GOT3 (cell line): ENCODE measurements around the gene SLC40A1.
"Not testable (repeated sequence)": the region's sequence is repeated elsewhere in the genome, so short reads cannot be mapped to it uniquely, and the experiment has no call there.

Source experiments
- DNase-seq: peaks from one replicate; lab custom pipeline; 2025; ENCODE audit warnings: mixed read lengths; lab: John Stamatoyannopoulos, UW

SLC40A1 gene, protein sequence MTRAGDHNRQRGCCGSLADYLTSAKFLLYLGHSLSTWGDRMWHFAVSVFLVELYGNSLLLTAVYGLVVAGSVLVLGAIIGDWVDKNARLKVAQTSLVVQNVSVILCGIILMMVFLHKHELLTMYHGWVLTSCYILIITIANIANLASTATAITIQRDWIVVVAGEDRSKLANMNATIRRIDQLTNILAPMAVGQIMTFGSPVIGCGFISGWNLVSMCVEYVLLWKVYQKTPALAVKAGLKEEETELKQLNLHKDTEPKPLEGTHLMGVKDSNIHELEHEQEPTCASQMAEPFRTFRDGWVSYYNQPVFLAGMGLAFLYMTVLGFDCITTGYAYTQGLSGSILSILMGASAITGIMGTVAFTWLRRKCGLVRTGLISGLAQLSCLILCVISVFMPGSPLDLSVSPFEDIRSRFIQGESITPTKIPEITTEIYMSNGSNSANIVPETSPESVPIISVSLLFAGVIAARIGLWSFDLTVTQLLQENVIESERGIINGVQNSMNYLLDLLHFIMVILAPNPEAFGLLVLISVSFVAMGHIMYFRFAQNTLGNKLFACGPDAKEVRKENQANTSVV

DNA sequence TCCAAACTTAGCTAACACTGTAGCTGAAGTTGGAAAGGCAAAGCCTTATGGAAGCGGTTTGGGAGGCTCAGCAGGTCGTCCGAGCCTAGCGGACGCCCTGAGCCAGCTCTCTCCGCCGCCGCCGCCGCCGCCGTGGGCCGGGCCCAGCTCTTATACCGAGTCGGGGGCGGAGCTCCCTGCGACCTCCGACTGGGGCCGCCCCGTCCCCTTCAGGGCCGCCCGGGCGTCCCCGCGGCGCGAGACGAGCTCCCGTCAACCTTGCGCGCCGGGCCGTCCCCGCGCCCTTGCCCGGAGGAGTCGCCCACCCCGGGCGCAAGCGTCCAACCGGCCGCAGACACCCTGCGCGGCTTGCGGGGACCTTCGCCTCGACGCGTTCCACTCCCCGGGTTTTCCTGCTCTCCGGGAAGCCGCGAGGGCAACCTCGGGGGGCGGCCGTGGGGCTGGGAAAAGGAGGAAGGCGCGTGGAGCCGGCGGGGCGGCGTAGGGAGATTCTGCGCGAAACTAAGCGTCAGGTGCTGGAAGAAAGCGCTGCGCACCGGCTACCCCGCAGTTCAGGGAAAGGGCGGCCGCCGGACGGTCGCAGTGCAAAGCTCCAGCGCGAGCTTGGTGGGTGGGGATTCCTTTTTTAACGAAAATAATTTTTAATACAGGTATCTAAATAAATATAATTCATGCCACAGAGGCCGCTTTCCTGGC lies at the start of gene SLC40A1:
SLC40A1 (minus strand) TSS at position 129 of the 696 bp plus-strand sequence. CDS start 326 bp downstream, outside the sequence.
- DNase-seq: peak; percentile 16

DNA sequence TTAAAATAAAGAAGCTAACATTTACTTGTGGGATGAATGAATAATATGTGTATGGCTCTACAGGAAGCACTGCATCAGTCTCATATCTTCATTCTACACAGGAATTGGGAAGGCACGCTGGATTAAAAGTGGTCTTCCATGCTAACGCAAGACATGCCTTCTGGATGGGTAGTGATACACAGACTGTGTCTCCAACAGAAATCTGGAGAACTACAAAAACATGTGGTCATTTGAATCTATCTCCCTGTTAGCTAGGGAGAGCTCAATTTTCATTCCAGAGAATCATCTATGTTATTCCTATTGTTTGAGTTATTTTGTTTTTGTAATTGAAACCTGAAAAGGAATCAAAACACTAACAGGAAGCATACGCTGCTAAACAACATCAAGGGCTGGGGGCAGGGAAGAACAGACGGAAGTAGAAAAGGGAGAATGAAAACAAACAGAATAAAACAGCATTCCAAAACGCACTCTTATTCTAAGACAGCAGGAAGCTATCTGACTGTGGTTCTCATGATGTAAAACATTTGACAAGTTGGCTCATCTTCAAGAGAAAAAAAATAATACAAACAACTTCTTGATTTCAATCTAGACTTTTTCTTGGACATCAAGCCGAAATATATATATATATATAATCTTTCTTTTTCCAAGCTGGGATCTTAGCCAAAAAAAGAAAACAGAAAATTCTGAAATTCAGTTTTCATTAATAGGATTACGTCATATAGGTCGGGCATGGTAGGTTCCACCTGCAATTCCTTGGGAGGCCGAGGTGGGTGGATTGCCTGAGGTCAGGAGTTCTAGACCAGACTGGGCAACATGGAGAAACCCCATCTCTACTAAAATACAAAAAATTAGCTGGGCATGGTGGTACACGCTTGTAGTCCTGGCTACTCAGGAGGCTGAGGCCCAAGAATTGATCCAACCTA lies 49.2 kb upstream of the SLC40A1 start:
- DNase-seq: no peak

DNA sequence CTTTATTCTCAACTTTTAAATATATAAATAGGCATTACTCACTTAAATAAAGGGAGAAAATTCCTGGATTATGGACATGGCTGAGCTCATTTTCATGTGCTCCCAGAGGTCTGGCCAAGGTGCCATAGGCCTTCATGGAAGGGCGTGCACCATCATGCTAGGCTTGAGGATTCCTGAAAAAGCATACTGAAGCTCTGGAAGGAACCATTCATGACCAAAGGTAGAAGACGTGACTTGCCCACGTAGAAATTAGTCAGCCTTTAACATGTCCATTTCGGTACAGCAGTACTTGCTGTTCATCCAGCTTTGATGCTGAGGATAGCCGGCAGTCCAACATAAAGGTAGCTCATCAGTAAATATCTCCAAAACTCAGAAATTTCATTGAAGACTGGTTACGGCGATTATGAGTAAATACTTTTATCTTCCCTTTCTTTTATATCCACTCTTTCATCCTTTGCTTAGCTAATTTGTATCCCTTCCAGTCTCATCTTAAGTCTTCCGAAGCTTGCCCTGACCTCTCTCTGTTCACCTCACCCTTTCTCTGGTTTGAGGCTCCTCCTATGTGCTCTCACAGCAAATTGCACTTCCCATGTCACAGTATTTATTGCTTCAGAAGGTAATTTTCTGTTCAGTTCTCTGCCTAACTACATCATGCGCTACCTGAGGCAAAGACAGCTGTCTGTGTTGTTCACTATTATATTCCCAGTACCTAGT lies 48.4 kb upstream of the SLC40A1 start:
- no peak for DNase-seq

DNA sequence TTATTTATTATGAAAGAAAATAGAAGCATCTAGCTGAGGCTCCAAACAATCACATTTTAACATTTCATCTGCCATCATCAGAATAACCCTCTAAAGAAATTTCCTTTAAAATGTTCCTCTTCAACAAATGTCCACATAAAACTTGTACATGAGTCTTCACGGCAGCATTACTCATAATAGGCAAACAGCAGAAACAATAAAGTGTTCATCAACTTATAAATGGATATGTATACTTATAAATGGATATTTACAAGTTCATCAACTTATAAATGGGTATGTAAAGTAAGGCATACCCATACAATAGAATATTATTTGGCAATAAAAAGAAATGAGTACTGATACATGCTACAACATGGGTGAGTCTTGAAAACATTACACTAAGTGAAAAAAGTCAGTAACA lies 47.2 kb upstream of the SLC40A1 start:
- no peak for DNase-seq

DNA sequence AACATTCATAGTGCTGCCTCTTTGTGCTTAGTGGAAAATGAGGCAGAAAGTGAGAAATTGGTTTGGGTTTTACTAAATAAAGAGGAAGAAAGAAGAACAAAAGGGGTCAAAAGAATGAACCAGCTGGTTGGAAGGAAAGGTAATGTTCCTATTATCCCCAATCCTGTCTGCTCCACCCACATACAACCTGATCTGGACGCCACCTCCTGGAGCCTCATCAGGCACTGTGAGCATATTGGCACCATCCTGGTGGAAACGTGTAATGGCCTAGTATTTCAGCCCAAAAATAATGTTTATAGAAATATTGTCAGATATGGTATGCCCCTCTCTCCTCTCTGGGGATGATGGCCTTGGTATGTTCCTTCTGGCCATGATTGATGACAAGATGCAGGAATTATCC lies 45.0 kb upstream of the SLC40A1 start:
- DNase-seq: no peak

DNA sequence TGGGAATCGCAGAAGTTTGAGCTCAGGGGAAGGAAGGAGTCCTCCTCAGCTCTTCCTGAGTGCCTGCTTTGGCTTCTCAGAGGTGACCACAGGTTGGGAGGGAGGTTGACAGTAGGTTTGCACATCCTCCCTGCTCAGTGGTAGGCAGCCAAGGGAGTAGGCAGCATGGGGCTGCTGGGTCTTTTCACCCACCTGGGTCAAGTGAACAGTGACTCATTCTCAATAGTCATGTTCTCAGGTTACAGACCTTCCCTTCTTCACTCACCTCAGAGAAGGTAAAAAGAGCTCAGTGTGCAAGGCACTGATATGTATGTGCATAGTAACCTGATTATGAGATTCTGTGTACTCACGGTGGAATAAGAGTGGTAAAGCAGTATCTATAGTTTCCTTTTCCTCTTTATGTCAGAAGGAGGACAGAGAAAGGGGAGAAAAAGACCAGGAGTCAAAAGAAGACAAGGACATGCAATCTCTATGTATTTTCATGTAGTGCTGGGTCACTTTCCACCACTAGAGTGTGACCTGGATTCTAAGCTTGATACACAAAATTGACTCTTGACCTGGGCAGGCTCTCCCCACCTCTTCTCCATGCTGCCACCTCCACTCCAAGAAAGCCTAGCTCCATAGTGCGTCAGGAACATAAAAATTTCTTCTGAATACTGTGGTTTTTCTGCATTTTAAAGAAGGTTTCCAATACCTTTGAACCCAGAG lies 44.2 kb upstream of the SLC40A1 start:
- DNase-seq: no peak

DNA sequence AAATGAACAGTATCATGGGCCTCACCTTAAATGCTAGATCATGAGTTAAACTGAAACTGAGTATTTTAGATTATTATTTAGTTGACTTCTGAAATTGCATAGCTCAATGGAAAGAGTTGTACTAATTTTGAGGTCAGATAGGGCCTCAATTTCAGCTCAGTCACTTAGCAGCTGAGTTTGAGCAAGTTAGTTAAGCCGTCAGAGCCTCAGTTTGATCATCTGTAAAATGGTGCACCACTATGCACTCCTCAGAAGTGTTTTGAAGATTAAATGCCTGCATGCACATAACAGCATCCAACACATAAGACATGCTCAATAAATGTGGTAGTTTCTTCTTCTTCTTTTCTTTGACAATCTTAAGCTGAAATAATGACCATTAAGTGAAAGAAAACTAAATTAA lies 42.5 kb upstream of the SLC40A1 start:
- DNase-seq: no peak

DNA sequence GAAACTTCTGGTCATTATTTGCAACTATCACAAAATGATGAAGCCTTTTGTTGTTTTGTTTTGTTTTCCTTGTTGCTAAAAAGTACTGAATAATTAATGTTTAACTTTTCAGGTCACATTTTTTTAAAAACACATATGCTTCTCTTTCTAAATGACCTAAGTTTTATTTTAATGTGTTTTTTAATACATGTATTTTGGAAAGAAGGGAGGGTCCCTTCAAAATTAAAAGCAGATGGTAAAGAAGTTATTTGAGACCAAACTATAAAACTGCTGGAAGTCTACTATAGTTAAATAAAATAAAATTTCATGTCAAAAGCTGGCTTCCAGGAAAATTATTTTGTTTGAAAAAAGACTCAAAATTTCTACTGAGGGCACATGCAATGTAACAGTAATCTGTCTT lies 41.2 kb upstream of the SLC40A1 start:
- no peak for DNase-seq

DNA sequence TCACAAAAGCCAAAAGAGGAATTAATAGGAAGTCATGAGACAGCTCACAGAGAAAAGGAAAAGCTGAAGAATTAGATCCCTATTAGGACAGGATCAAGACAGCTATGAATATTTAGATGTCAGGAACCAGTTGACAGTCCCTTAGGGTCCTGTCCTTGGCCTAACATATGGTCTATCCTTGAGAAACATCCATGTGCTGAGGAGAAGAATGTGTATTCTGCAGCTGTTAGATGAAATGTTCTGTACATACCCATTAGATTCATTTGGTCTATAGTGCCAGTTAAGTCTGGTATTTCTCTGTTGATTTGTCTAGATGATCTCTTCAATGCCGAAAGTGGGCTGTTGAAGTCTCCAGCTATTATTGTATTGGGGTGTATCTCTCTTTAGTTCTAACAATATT lies 37.6 kb upstream of the SLC40A1 start:
- no peak for DNase-seq

DNA sequence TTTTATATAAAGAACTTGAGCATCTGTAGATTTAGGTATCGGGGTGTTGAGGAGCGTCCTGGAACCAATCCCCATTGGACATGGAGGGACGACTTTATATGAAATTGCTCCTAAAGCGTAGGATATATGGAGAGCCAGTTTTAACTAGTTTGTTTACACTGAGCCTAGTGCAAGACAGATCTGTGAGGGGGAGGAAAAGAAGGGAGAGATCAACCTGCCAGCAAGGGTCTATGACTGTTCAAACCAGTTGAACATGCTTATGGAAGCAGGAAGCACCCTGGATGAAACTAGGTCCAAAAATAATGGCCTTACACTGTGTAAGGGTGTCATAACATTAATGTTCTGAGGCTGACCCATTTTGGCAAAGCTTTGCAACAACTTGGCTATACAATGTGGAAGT lies 34.0 kb upstream of the SLC40A1 start:
- no peak for DNase-seq

DNA sequence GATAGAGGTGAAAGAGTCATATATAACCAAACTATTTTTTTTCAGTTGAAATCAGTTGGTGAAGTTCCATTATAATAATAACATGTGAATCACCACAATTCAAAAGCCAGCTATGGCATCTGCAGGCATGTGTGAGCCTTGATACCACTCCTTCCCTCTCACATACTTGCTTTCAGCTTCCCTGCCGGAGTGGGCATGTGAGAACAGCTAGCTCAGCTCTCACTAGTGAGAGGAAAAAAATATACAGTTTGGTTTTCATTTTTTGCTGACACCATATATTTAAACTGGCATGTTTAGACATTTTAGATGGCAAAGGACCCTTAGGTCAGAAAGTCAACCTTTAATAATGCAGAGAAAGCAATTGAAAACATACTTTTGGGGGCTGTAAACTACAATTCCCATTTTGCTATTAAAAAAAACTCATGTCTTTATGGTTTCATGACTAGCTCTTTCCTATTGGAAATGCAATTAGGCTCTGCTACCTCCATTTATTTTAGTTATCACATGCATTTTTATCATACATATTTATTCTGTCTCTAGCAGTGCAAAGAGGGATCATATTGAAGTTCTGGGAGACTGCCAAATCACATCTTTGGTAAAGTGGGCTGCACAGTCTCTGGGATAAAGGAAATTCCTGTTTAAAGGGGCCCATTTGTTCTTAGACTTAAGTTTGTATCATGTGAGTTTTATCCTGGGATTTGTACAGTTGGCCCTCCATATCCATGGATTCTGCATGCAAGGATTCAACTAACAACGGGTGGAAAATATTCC lies 33.2 kb upstream of the SLC40A1 start:
- no peak for DNase-seq

DNA sequence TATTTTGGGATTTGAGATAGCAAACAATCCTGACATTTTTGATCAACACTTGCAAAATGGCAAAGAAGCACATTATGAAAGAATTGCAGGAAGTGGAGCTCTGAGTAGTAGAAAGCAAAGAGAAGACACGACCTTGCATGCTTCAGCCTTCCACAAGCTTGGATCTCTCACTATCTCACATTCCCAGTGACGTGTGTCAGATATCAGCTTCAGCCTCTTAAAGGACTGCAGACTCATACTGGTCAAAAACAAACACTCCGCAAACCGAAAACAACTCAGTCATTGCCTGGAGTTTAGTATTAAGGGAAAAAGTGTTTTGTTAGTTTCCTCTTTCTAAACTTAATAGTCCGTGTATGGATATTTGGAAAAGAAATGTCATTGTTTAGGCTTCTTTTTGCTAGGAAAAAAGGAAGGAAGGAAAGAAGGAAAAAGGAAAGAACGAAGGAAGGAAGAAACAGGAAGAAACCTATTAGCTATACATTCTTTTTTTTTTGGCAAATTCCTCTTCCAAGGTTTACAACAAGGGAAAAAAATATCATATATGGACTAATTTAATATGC lies 32.6 kb upstream of the SLC40A1 start:
- no peak for DNase-seq

DNA sequence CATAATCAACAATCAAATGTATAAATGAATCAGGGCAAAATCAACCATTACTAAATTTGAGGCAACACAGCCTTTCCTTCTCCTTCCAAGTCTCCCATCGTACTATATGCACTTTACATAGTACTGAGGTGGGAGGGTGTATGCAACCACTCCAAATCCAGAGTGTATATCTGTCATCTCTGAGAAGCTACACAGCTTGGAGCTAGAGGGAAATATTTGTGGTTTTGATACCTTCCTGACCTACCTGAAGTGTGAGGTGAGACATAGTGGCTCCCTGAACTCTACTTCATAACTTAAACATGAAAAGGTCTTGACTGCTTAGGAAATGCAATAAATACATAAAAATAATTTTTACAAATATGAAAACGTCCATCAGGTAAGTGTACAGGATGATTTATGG lies 30.1 kb upstream of the SLC40A1 start:
- no peak for DNase-seq

DNA sequence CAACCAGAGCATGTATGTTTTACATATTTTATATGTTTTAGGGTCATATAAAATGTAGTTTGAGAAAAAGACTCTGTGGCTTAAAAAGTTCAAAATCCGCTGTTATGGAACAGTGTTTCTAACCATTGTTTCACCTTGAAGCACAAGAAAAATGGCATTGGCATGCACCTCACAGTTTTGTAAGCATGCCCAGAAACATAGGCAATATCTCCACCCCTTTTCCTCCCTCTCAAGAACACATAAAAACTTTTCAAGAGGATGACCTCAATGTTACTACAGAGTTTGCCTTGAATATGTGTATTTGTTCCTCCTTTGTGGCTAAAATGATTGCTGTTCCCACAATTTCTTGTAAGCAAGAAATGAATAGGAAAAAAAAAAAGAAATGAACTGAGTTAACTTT lies 29.3 kb upstream of the SLC40A1 start:
- no peak for DNase-seq

DNA sequence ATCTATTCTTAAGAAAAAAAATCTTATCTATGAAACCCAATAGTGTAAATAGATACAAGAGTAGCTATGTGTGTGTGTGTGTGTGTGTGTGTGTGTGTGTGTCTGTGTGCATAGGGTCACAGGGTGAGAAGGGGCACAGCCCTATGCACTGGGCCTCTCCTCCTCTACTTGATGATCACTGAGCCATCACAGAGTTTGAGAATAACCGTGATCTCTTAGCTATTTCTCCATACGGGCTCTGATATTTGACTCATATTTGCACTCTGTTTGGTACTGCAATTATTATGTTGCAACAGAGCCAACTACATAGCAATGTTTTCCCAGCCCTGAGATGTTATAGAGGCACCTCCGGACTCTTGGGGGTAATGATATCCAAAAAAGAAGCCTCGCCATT lies 28.8 kb upstream of the SLC40A1 start:
- DNase-seq: no peak

DNA sequence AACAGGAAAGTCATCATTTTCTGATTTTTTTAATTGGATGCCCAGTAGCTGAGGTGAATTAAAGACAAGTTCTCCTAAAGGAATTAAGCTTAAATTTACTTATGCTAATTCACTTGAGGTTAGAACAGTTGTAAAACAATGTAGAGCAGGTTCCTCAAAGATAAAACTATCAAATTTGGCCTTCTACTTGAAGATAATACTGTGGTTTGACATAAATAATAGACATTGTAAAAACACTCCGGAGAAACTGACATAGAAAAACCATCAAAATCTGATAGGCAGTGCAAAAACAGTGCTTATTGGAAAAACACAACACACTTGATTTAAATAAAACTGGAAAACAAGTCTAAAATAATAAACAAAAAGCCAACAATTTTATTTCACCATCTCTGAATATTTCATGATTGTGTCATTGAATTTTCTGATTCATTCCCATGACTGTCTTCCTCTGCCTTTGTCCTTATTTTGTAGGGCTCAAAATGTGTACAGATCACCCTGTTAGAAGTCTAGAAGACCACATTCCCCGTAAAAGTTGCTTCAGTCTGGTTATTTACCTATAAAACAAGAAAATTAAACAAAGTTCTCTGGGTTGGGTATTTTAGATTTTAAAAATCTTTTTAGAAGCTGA lies 28.3 kb upstream of the SLC40A1 start:
- no peak for DNase-seq

DNA sequence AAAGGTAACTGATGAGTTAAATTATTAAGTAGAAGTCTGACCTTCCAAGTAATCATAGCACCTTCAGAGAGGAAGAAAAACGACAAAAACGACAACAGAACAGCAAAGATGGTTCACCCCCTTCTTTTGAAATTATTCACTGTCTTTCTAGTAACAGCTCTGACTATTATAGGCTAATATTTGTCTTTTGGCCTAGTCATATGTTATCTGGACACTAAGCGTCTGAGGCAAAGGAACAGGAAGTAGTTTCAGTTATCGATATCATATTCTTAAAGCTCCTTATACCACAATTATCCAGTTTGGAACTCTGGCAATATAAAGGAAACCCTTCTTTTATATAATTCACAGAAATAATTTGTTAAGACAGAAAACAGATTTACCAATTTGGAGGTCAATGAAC lies 27.6 kb upstream of the SLC40A1 start:
- no peak for DNase-seq

DNA sequence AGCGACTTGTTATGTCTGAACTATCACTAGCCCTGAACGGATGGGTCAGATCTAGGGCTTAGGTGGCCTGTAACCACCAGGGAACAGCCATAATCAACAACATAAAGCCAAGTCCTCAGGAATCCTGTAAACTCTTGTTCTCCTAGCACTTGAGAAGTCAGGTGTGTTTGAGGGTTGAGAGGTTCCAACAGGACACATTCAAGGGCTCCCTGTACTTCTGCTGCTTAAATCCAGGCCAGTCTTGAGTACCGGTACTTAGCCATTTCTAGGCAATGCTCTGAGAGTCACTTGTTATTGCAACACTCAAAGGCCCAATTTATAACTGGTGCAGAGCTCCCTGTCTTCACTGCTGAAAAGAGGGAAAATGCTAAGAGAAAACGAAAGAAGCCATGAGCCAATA lies 21.6 kb upstream of the SLC40A1 start:
- no peak for DNase-seq

DNA sequence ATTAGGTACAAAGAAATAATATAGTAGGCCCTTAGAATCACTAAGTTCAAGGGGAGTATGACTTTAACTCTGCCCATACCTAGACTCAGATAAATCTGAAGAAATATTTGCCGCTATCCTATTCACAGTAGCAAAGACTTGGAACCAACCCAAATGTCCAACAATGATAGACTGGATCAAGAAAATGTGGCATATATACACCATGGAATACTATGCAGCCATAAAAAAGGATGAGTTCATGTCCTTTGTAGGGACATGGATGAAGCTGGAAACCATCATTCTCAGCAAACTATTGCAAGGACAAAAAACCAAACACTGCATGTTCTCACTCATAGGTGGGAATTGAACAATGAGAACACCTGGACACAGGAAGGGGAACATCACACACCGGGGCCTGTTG lies 21.1 kb upstream of the SLC40A1 start:
- not testable (repeated sequence) for DNase-seq
